Measurements from ENCODE around the gene P2RX1.

DNA sequence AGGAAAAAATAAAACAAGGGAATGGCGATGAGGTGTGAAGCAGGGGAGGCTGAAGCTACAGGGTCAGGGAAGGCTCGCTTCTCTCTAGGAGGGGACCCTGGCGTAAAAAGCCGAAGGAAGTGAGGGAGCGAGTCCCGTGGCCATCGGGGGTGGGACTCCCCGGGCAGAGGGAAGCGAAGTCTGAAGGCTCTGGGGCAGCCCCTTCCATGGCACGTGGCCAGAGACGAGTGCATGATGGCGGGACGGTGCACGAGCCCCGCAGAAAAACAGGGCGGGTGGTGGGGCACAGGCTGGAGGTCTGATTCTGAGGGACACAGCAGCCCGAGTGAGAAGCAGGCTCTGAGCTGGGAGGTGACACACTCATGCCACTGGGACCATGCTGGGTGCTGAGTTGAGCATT lies 49.2 kb downstream of the P2RX1 start:
- TF ChIP-seq POLR2A (IDR thresholded peaks at IDR 0.05) (no peak), EP300 (IDR thresholded peaks at IDR 0.05; ENCODE audit: low read depth) (no peak), POLR2AphosphoS5 (IDR thresholded peaks at IDR 0.05) (no peak)
- TF ChIP-seq, protein P1, sequence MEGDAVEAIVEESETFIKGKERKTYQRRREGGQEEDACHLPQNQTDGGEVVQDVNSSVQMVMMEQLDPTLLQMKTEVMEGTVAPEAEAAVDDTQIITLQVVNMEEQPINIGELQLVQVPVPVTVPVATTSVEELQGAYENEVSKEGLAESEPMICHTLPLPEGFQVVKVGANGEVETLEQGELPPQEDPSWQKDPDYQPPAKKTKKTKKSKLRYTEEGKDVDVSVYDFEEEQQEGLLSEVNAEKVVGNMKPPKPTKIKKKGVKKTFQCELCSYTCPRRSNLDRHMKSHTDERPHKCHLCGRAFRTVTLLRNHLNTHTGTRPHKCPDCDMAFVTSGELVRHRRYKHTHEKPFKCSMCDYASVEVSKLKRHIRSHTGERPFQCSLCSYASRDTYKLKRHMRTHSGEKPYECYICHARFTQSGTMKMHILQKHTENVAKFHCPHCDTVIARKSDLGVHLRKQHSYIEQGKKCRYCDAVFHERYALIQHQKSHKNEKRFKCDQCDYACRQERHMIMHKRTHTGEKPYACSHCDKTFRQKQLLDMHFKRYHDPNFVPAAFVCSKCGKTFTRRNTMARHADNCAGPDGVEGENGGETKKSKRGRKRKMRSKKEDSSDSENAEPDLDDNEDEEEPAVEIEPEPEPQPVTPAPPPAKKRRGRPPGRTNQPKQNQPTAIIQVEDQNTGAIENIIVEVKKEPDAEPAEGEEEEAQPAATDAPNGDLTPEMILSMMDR (IDR thresholded peaks at IDR 0.05) = no peak
